Caco-2 (cell line): Measurements from ENCODE around the gene STRA8. TPM values are rescaled to one million over a fixed set of nuclear protein-coding genes. Genes with fewer than 3 reads are reported as not detected.

ENCODE experiments used
- BruUV-seq: library from RNA; stranded (reverse); fragments of 400-500 nt; replicated peaks from 2 replicates; lab custom pipeline; 2021; lab: Mats Ljungman, UMichigan
- CTCF ChIA-PET: fragments of 300-600 bp; sonication (Branson Sonifier 250); formaldehyde crosslinking; loops from one replicate; lab custom pipeline; 2022; ENCODE audit warnings: antibody characterized with exemption; lab: Charles Lee
- POLR2A ChIA-PET: fragments of 300-600 bp; sonication (Branson Sonifier 250); formaldehyde crosslinking; loops from one replicate; lab custom pipeline; 2022; ENCODE audit warnings: antibody characterized with exemption; lab: Charles Lee
- DNase-seq, 2 experiments: peaks; one replicate each; pipeline versions ENCODE4 v3.0.0 to v3.0.0-alpha.2; 2020 to 2022
- H3K27me3 ChIP-seq: replicated peaks from 2 replicates; pipeline ENCODE4 v1.6.0; 2011; ENCODE audit warnings: low read length; ENCODE audit not compliant: control insufficient read depth, insufficient read depth
- H3K36me3 ChIP-seq: 2 replicates; pipeline ENCODE4 v1.5.1; 2011; ENCODE audit warnings: low read length; ENCODE audit not compliant: control insufficient read depth, insufficient read depth
- H3K4me1 ChIP-seq: fragments of 250-450 bp; sonication (Bioruptor Pico); 2 replicates; pipeline ENCODE4 v1.5.1; 2020; ENCODE audit warnings: mild to moderate bottlenecking
- H3K4me3 ChIP-seq: 2 replicates; pipeline ENCODE4 v1.5.1; 2011; ENCODE audit warnings: low read depth, mild to moderate bottlenecking, control low read depth, low read length
- H3K9me3 ChIP-seq: fragments of 250-450 bp; sonication (Bioruptor Pico); 2 replicates; pipeline ENCODE4 v1.5.1; 2020; ENCODE audit warnings: mild to moderate bottlenecking, moderate library complexity
- H3K27ac Mint-ChIP-seq: one replicate; pipeline ENCODE4 v1.8.0; 2022; ENCODE audit warnings: mixed read lengths; ENCODE audit not compliant: unreplicated experiment
- H3K27me3 Mint-ChIP-seq: one replicate; pipeline ENCODE4 v1.8.0; 2022; ENCODE audit warnings: mixed read lengths; ENCODE audit not compliant: insufficient read depth, unreplicated experiment
- H3K36me3 Mint-ChIP-seq: one replicate; pipeline ENCODE4 v1.8.0; 2022; ENCODE audit warnings: mild to moderate bottlenecking, mixed read lengths; ENCODE audit not compliant: insufficient read depth, unreplicated experiment
- H3K4me1 Mint-ChIP-seq: one replicate; pipeline ENCODE4 v1.8.0; 2022; ENCODE audit warnings: low read depth, mixed read lengths; ENCODE audit not compliant: unreplicated experiment
- H3K4me3 Mint-ChIP-seq: one replicate; pipeline ENCODE4 v1.8.0; 2022; ENCODE audit warnings: mild to moderate bottlenecking, moderate library complexity, mixed read lengths; ENCODE audit not compliant: unreplicated experiment
- H3K9me3 Mint-ChIP-seq: one replicate; pipeline ENCODE4 v1.8.0; 2022; ENCODE audit warnings: mixed read lengths; ENCODE audit not compliant: unreplicated experiment
- CTCF ChIP-seq, 2 experiments: fragments of 200-600 bp in 1 of 2; IDR thresholded peaks; 1 replicate in 1 of 2; 2 replicates in 1 of 2; pipeline versions ENCODE4 v1.5.1 to v1.8.0; 2011 to 2022; ENCODE audit warnings: antibody characterized with exemption in 1 of 2, control low read depth in 1 of 2, inconsistent platforms in 1 of 2, low read depth in 1 of 2, low read length in 1 of 2, mild to moderate bottlenecking in 1 of 2, moderate library complexity in 1 of 2; ENCODE audit not compliant: insufficient read depth in 1 of 2, severe bottlenecking in 1 of 2, unreplicated experiment in 1 of 2
- intact Hi-C: fragments of 100-400 bp; cut with micrococcal nuclease; formaldehyde crosslinking; loops from one replicate; pipeline ENCODE4 v1.10.0; 2022; ENCODE audit not compliant: unreplicated experiment
- total RNA-seq: library from RNA; stranded (reverse); gene quantifications from 2 replicates; pipeline ENCODE4 v1.2.3, GENCODE V29; 2022

STRA8 gene
- total RNA-seq, 1 experiment from 2014 or later = not detected

- no peaks in the 10 kb centered on the region for H3K27me3 Mint-ChIP-seq
- H3K36me3 Mint-ChIP-seq = no peaks in the 10 kb centered on the region
- Histone ChIP-seq H3K4me3 (no peak overlapping the region), H3K4me1 (peaks cover 9% of the 10 kb centered on the region), H3K27me3 (no peaks in the 10 kb centered on the region), H3K36me3 (no peaks in the 10 kb centered on the region), H3K9me3 (peaks cover 5% of the 10 kb centered on the region; the same call in 1 of the 2 replicates)
- CTCF ChIA-PET = interaction anchor here (2.3 kb wide), 1 partner anchor 14 kb away, joined by 6 read pairs; no protein-coding TSS in a partner anchor
- no TSS peak for BruUV-seq
- TF ChIP-seq CTCF (IDR thresholded peaks at IDR 0.05; ENCODE audit: insufficient read depth in 1 of 2, low read depth in 1 of 2, low read length in 1 of 2, severe bottlenecking in 1 of 2, unreplicated experiment in 1 of 2) = no peak
- no peak overlapping the region for H3K27ac Mint-ChIP-seq
- intact Hi-C loops = no loop called here
- H3K9me3 Mint-ChIP-seq = peaks cover 19% of the 10 kb centered on the region
- POLR2A ChIA-PET = no interaction called here
- H3K4me3 Mint-ChIP-seq = no peak overlapping the region
- DNase-seq = no peak
- peaks cover 23% of the 10 kb centered on the region for H3K4me1 Mint-ChIP-seq
These were observed 26.8 kb downstream of the STRA8 start for GRCh38 chr7:135260470-135260869.

GRCh38 chr7:135260930-135261721 lies 27.5 kb downstream of the STRA8 start:
- intact Hi-C loops = no loop called here
- CTCF ChIA-PET = interaction anchor here (0.6 to 2.3 kb wide), 2 partner anchors 8 to 13 kb away, joined by 3 to 6 read pairs; no protein-coding TSS in a partner anchor

More at GRCh38 chr7:135260930-135261721, 27.5 kb downstream of the STRA8 start:
- no peaks in the 10 kb centered on the region for H3K27me3 Mint-ChIP-seq
- H3K27me3 ChIP-seq = no peaks in the 10 kb centered on the region
- no peaks in the 10 kb centered on the region for H3K36me3 Mint-ChIP-seq
- H3K4me3 Mint-ChIP-seq = no peak overlapping the region
- H3K27ac Mint-ChIP-seq = no peak overlapping the region
- H3K4me1 ChIP-seq = peaks cover 9% of the 10 kb centered on the region
- DNase-seq = no peak
- H3K9me3 ChIP-seq = peaks cover 10% of the 10 kb centered on the region; the same call in 1 of the 2 replicates
- TF ChIP-seq CTCF (IDR thresholded peaks at IDR 0.05; ENCODE audit: insufficient read depth in 1 of 2, low read depth in 1 of 2, low read length in 1 of 2, severe bottlenecking in 1 of 2, unreplicated experiment in 1 of 2) = no peak
- H3K4me1 Mint-ChIP-seq = peaks cover 19% of the 10 kb centered on the region
- H3K4me3 ChIP-seq = no peak overlapping the region
- H3K9me3 Mint-ChIP-seq = peaks cover 19% of the 10 kb centered on the region
- H3K36me3 ChIP-seq = no peaks in the 10 kb centered on the region
- POLR2A ChIA-PET = no interaction called here
- BruUV-seq = no TSS peak
